Astrocyte (in vitro differentiated cells and primary cell): ENCODE results near the gene BRSK1. TPM values are rescaled to one million over a fixed set of nuclear protein-coding genes. Genes with fewer than 3 reads are reported as not detected.

ENCODE experiments used
- DNase-seq: peaks from one replicate; pipeline ENCODE4 v3.0.0-alpha.2; 2010; ENCODE audit warnings: low read depth
- FAIRE-seq: peaks from 2 replicates; lab custom pipeline; 2011; peaks lifted over from hg19 to GRCh38; lab: Jason Lieb, UNC
- H2AFZ ChIP-seq: 2 replicates; pipeline ENCODE4 v1.6.0; 2012; ENCODE audit warnings: low read depth, low read length, inconsistent platforms
- H3K27ac ChIP-seq: 2 replicates; pipeline ENCODE4 v1.5.1; 2011; ENCODE audit warnings: low read depth, low read length, inconsistent platforms
- H3K27me3 ChIP-seq: 2 replicates; pipeline ENCODE4 v1.6.0; 2011; ENCODE audit warnings: low read length, inconsistent platforms; ENCODE audit not compliant: insufficient read depth
- H3K36me3 ChIP-seq: 2 replicates; pipeline ENCODE4 v1.5.1; 2011; ENCODE audit warnings: low read length, inconsistent platforms; ENCODE audit not compliant: insufficient read depth
- H3K4me1 ChIP-seq: 2 replicates; pipeline ENCODE4 v1.5.1; 2011; ENCODE audit warnings: low read length, inconsistent platforms; ENCODE audit not compliant: insufficient read depth
- H3K4me2 ChIP-seq: 2 replicates; pipeline ENCODE4 v1.6.0; 2012; ENCODE audit warnings: low read length, inconsistent platforms
- H3K4me3 ChIP-seq: 2 replicates; pipeline ENCODE4 v1.5.1; 2011; ENCODE audit warnings: low read depth, mild to moderate bottlenecking, low read length, inconsistent platforms; ENCODE audit not compliant: insufficient read depth
- H3K79me2 ChIP-seq: 2 replicates; pipeline ENCODE4 v1.6.0; 2012; ENCODE audit warnings: mild to moderate bottlenecking, low read length, inconsistent platforms; ENCODE audit not compliant: insufficient read depth
- H3K9ac ChIP-seq: 2 replicates; pipeline ENCODE4 v1.6.0; 2012; ENCODE audit warnings: mild to moderate bottlenecking, low read length, inconsistent platforms
- H3K9me3 ChIP-seq: 2 replicates; pipeline ENCODE4 v1.5.1; 2012; ENCODE audit warnings: low read depth, mild to moderate bottlenecking, low read length, inconsistent platforms; ENCODE audit not compliant: insufficient read depth
- H4K20me1 ChIP-seq: 2 replicates; pipeline ENCODE4 v1.6.0; 2012; ENCODE audit warnings: low read length, inconsistent platforms; ENCODE audit not compliant: insufficient read depth
- H3K27ac Mint-ChIP-seq: one replicate; pipeline ENCODE4 v1.8.0; 2021; ENCODE audit warnings: mild to moderate bottlenecking, mixed read lengths; ENCODE audit not compliant: unreplicated experiment
- H3K27me3 Mint-ChIP-seq: one replicate; pipeline ENCODE4 v1.8.0; 2021; ENCODE audit warnings: low read depth, mixed read lengths; ENCODE audit not compliant: unreplicated experiment
- H3K36me3 Mint-ChIP-seq: one replicate; pipeline ENCODE4 v1.8.0; 2021; ENCODE audit warnings: low read depth, mixed read lengths; ENCODE audit not compliant: unreplicated experiment
- H3K4me1 Mint-ChIP-seq: one replicate; pipeline ENCODE4 v1.8.0; 2021; ENCODE audit warnings: low read depth, mixed read lengths; ENCODE audit not compliant: unreplicated experiment
- H3K4me3 Mint-ChIP-seq: one replicate; pipeline ENCODE4 v1.8.0; 2021; ENCODE audit warnings: mild to moderate bottlenecking, moderate library complexity, mixed read lengths; ENCODE audit not compliant: unreplicated experiment
- H3K9me3 Mint-ChIP-seq: one replicate; pipeline ENCODE4 v1.8.0; 2021; ENCODE audit warnings: mild to moderate bottlenecking, mixed read lengths; ENCODE audit not compliant: unreplicated experiment
- CTCF ChIP-seq: IDR thresholded peaks from 2 replicates; pipeline ENCODE4 v1.5.1; 2011; ENCODE audit warnings: low read depth, mild to moderate bottlenecking, inconsistent platforms, low read length, moderate library complexity; ENCODE audit not compliant: insufficient read depth
- EZH2 ChIP-seq: IDR thresholded peaks from 2 replicates; pipeline ENCODE4 v1.6.1; 2012; ENCODE audit warnings: mild to moderate bottlenecking, low read length, inconsistent platforms; ENCODE audit not compliant: insufficient read depth
- total RNA-seq: library from RNA; stranded (reverse); gene quantifications from 2 replicates; pipeline ENCODE4 v1.2.1, GENCODE V29; 2021

BRSK1 gene
- total RNA-seq, 1 donor from 2014 or later, result 18.8 TPM

- H3K9me3 ChIP-seq, result no peaks in the 10 kb centered on the region
- no peak for TF ChIP-seq CTCF
- peak; percentile 73 for TF ChIP-seq EZH2
- H2AFZ ChIP-seq, result peak within 1 kb of the TSS; percentile 81
- H3K9ac ChIP-seq, result peak within 1 kb of the TSS; percentile 43
- peaks cover 65% of the 10 kb centered on the region for H3K27me3 Mint-ChIP-seq
- peak within 1 kb of the TSS; percentile 79 for H3K4me3 Mint-ChIP-seq
- peaks cover 17% of the 10 kb centered on the region for H3K27me3 ChIP-seq
- H3K36me3 Mint-ChIP-seq, result peaks cover 4% of the 10 kb centered on the region
- no peaks in the 10 kb centered on the region for H3K79me2 ChIP-seq
- FAIRE-seq, result no peak
- no peaks in the 10 kb centered on the region for H3K36me3 ChIP-seq
- H4K20me1 ChIP-seq, result peaks cover 11% of the 10 kb centered on the region
- H3K27ac Mint-ChIP-seq, result no peak within 1 kb of the TSS
- peaks cover 10% of the 10 kb centered on the region for H3K4me1 ChIP-seq
- H3K4me2 ChIP-seq, result peak within 1 kb of the TSS; percentile 82
- no peak for DNase-seq
- H3K27ac ChIP-seq, result no peak within 1 kb of the TSS
- peak within 1 kb of the TSS; percentile 17 for H3K4me3 ChIP-seq
- H3K4me1 Mint-ChIP-seq, result no peaks in the 10 kb centered on the region
- H3K9me3 Mint-ChIP-seq, result peaks cover 6% of the 10 kb centered on the region
Observed at GRCh38 chr19:55354698-55355212, 71.0 kb downstream of the BRSK1 start, which contains the start of gene COX6B2. Gene COX6B2 (minus strand): TSS chr19:55354719. CDS start chr19:55354521, 198 bp downstream.

DNA sequence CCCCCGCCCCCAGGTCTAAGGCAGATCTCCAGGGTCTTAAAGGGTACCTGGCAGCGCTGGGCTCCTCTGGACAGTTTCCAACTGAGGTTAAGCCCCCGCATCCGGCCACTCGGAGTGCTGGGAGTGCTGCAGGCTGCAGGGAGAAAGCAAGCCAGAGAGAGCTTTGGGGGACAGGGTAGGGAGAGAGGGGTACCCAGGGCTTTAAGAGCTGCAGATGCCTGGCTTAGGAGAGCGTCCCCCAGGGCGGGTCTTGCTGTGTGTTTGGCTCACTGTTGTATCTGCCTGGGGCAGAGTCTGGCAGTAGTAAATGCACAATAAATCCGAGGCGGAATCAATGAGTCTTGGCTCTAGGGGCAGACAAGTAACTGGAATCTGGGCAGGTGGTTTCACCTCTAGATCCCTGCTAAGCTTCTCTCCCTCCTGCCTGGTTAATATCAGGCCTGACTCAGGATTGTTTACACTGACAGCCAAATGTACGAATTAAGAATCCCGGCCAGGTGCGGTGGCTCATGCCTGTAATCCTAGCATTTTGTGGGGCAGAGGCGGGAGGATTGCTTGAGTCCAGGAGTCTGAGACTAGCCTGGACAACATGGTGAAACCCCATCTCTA lies 71.5 kb downstream of the BRSK1 start:
- Histone ChIP-seq H3K4me1 (peaks cover 10% of the 10 kb centered on the region), H3K36me3 (no peaks in the 10 kb centered on the region), H3K4me2 (no peak overlapping the region), H3K79me2 (no peaks in the 10 kb centered on the region), H3K9ac (no peak overlapping the region), H3K27me3 (peaks cover 17% of the 10 kb centered on the region), H4K20me1 (peaks cover 11% of the 10 kb centered on the region), H3K4me3 (no peak overlapping the region), H2AFZ (no peak overlapping the region), H3K27ac (no peak overlapping the region), H3K9me3 (no peaks in the 10 kb centered on the region)
- FAIRE-seq (no peak), DNase-seq (no peak)
- H3K27me3 Mint-ChIP-seq, result peaks cover 65% of the 10 kb centered on the region
- H3K9me3 Mint-ChIP-seq, result peaks cover 6% of the 10 kb centered on the region
- H3K4me1 Mint-ChIP-seq, result no peaks in the 10 kb centered on the region
- H3K4me3 Mint-ChIP-seq, result no peak overlapping the region
- TF ChIP-seq EZH2 (peak; percentile 26), CTCF (no peak)
- H3K27ac Mint-ChIP-seq, result no peak overlapping the region
- H3K36me3 Mint-ChIP-seq, result peaks cover 4% of the 10 kb centered on the region

DNA sequence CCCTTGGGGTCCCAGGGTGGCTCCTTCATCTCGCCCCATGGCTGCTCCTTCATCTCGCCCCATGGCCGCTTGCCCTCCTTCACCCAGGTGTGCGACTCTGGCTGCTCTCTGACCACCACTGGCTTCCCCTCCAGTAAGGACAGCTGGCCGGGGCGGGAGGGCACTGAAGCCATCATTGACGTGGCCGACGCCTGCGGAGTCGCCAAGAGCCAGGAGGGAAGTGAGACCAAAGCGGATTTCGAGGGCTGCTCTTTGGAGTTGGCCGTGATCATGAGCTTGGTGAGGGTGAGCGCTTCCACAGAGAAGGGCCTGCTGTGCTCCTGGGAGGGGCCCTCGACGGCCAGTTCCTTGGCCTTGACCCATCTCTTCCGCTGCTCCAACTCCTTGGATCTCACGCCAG lies 74.7 kb downstream of the BRSK1 start:
- H3K27me3 Mint-ChIP-seq, result peaks cover 35% of the 10 kb centered on the region
- H3K4me2 ChIP-seq, result no peak overlapping the region
- H3K4me1 Mint-ChIP-seq, result peaks cover under 1% of the 10 kb centered on the region
- TF ChIP-seq EZH2, result no peak
- TF ChIP-seq CTCF, result no peak
- peaks cover 6% of the 10 kb centered on the region for H3K27me3 ChIP-seq
- H3K4me1 ChIP-seq, result peaks cover 6% of the 10 kb centered on the region
- H3K9me3 ChIP-seq, result no peaks in the 10 kb centered on the region
- H3K36me3 Mint-ChIP-seq, result no peaks in the 10 kb centered on the region
- no peak overlapping the region for H3K4me3 ChIP-seq
- DNase-seq (no peak), FAIRE-seq (no peak)
- no peak overlapping the region for H3K9ac ChIP-seq
- H2AFZ ChIP-seq, result no peak overlapping the region
- H3K36me3 ChIP-seq, result no peaks in the 10 kb centered on the region
- H3K79me2 ChIP-seq, result no peaks in the 10 kb centered on the region
- H4K20me1 ChIP-seq, result peaks cover 6% of the 10 kb centered on the region
- H3K27ac ChIP-seq, result no peak overlapping the region
- no peak overlapping the region for H3K4me3 Mint-ChIP-seq
- peaks cover 3% of the 10 kb centered on the region for H3K9me3 Mint-ChIP-seq
- H3K27ac Mint-ChIP-seq, result no peak overlapping the region
